H9 (cell line): ENCODE data around the gene PHAX. TPM values are rescaled to one million over a fixed set of nuclear protein-coding genes. Genes with fewer than 3 reads are reported as not detected.

Source experiments
- DNase-seq: peaks from one replicate; pipeline ENCODE4 v3.0.0-alpha.2; 2017
- H2AFZ ChIP-seq: one replicate; pipeline ENCODE4 v1.6.1; 2013; ENCODE audit warnings: mild to moderate bottlenecking, low read length, control low read depth, moderate library complexity
- H2AK5ac ChIP-seq: 2 replicates; pipeline ENCODE4 v1.6.1; 2013; ENCODE audit warnings: low read length, control low read depth, mixed read lengths; ENCODE audit not compliant: insufficient read length
- H2BK120ac ChIP-seq: one replicate; pipeline ENCODE4 v1.6.1; 2013; ENCODE audit warnings: low read depth, mild to moderate bottlenecking, low read length, control low read depth, inconsistent platforms; ENCODE audit not compliant: poor library complexity, severe bottlenecking
- H2BK12ac ChIP-seq: 2 replicates; pipeline ENCODE4 v1.6.1; 2013; ENCODE audit warnings: low read length, control low read depth, mixed read lengths, low read depth; ENCODE audit not compliant: insufficient read length
- H2BK15ac ChIP-seq: 2 replicates; pipeline ENCODE4 v1.6.1; 2013; ENCODE audit warnings: low read depth, low read length, control low read depth
- H2BK20ac ChIP-seq: one replicate; pipeline ENCODE4 v1.6.1; 2013; ENCODE audit warnings: low read depth, mild to moderate bottlenecking, low read length, control low read depth, inconsistent platforms; ENCODE audit not compliant: poor library complexity, severe bottlenecking
- H2BK5ac ChIP-seq: 2 replicates; pipeline ENCODE4 v1.6.1; 2013; ENCODE audit warnings: low read length, control low read depth, mixed read lengths; ENCODE audit not compliant: insufficient read length
- H3K14ac ChIP-seq: 2 replicates; pipeline ENCODE4 v1.6.1; 2013; ENCODE audit warnings: low read length, control low read depth; ENCODE audit not compliant: insufficient read depth
- H3K18ac ChIP-seq: 2 replicates; pipeline ENCODE4 v1.6.1; 2013; ENCODE audit warnings: low read depth, mild to moderate bottlenecking, mixed read lengths, low read length, control low read depth; ENCODE audit not compliant: insufficient read length
- H3K23ac ChIP-seq: 2 replicates; pipeline ENCODE4 v1.6.1; 2013; ENCODE audit warnings: low read length, control low read depth, mixed read lengths, low read depth; ENCODE audit not compliant: insufficient read length
- H3K23me2 ChIP-seq: 2 replicates; pipeline ENCODE4 v1.6.1; 2013; ENCODE audit warnings: low read depth, mild to moderate bottlenecking, mixed read lengths, low read length, control low read depth; ENCODE audit not compliant: insufficient read length, poor library complexity, severe bottlenecking
- H3K27ac ChIP-seq: 2 replicates; pipeline ENCODE4 v1.5.1; 2013; ENCODE audit warnings: low read length, control low read depth, mixed read lengths, low read depth; ENCODE audit not compliant: insufficient read length
- H3K27me3 ChIP-seq: 2 replicates; pipeline ENCODE4 v1.6.1; 2013; ENCODE audit warnings: low read length, control low read depth, inconsistent platforms; ENCODE audit not compliant: insufficient read depth
- H3K4ac ChIP-seq: 2 replicates; pipeline ENCODE4 v1.6.1; 2013; ENCODE audit warnings: low read depth, mild to moderate bottlenecking, control low read depth, inconsistent platforms, low read length, moderate library complexity
- H3K4me1 ChIP-seq: 2 replicates; pipeline ENCODE4 v1.6.1; 2013; ENCODE audit warnings: low read length, control low read depth, inconsistent platforms; ENCODE audit not compliant: insufficient read depth
- H3K4me2 ChIP-seq: 2 replicates; pipeline ENCODE4 v1.6.1; 2013; ENCODE audit warnings: low read length, control low read depth, mixed read lengths; ENCODE audit not compliant: insufficient read length, insufficient read depth
- H3K56ac ChIP-seq: 2 replicates; pipeline ENCODE4 v1.6.1; 2013; ENCODE audit warnings: low read depth, mild to moderate bottlenecking, mixed read lengths, low read length, control low read depth; ENCODE audit not compliant: insufficient read length
- H3K79me1 ChIP-seq: 2 replicates; pipeline ENCODE4 v1.6.1; 2013; ENCODE audit warnings: low read depth, mild to moderate bottlenecking, moderate library complexity, low read length, control low read depth, inconsistent platforms; ENCODE audit not compliant: insufficient read depth, poor library complexity, severe bottlenecking
- H3K79me2 ChIP-seq: 2 replicates; pipeline ENCODE4 v1.6.1; 2013; ENCODE audit warnings: low read length, control low read depth, inconsistent platforms; ENCODE audit not compliant: insufficient read depth
- H3K9ac ChIP-seq: 2 replicates; pipeline ENCODE4 v1.6.1; 2013; ENCODE audit warnings: low read length, control low read depth, mixed read lengths; ENCODE audit not compliant: insufficient read length; ENCODE audit errors: extremely low read depth
- H3K9me3 ChIP-seq: one replicate; pipeline ENCODE4 v1.6.1; 2013; ENCODE audit warnings: low read depth, low read length, inconsistent platforms; ENCODE audit not compliant: control insufficient read depth
- H3T11ph ChIP-seq: one replicate; pipeline ENCODE4 v1.6.1; 2013; ENCODE audit warnings: mild to moderate bottlenecking, low read length, control low read depth, inconsistent platforms
- H4K20me1 ChIP-seq: one replicate; pipeline ENCODE4 v1.6.1; 2013; ENCODE audit not compliant: control insufficient read depth, insufficient read length, insufficient read depth
- H4K5ac ChIP-seq: 2 replicates; pipeline ENCODE4 v1.6.1; 2013; ENCODE audit warnings: low read depth, mild to moderate bottlenecking, mixed read lengths, low read length, control low read depth; ENCODE audit not compliant: insufficient read length
- H4K8ac ChIP-seq: replicated peaks from 2 replicates; pipeline ENCODE4 v1.6.1; 2013; ENCODE audit warnings: low read length, control low read depth, mixed read lengths, low read depth; ENCODE audit not compliant: insufficient read length
- H4K91ac ChIP-seq: 2 replicates; pipeline ENCODE4 v1.6.1; 2013; ENCODE audit warnings: low read depth, mild to moderate bottlenecking, moderate library complexity, mixed read lengths, low read length, control low read depth; ENCODE audit not compliant: insufficient read length
- H3K27ac Mint-ChIP-seq, 3 experiments: 2 replicates in 2 of 3; 3 replicates in 1 of 3; pipeline ENCODE4 v1.8.0; 2020 to 2021; ENCODE audit warnings: mixed read lengths in 3 of 3, mild to moderate bottlenecking in 1 of 3, moderate library complexity in 1 of 3
- H3K27me3 Mint-ChIP-seq: 2 replicates; pipeline ENCODE4 v1.8.0; 2021; ENCODE audit warnings: low read depth, mild to moderate bottlenecking, moderate library complexity, mixed read lengths
- H3K36me3 Mint-ChIP-seq, 3 experiments: 2 replicates in 2 of 3; 3 replicates in 1 of 3; pipeline ENCODE4 v1.8.0; 2020 to 2021; ENCODE audit warnings: low read depth in 3 of 3, mixed read lengths in 3 of 3; ENCODE audit not compliant: insufficient read depth in 1 of 3
- H3K4me1 Mint-ChIP-seq, 2 experiments: 2 replicates each; pipeline ENCODE4 v1.8.0; 2020; ENCODE audit warnings: mixed read lengths in 2 of 2
- H3K4me3 Mint-ChIP-seq, 2 experiments: 2 replicates in 1 of 2; 3 replicates in 1 of 2; pipeline ENCODE4 v1.8.0; 2020 to 2021; ENCODE audit warnings: mild to moderate bottlenecking in 2 of 2, mixed read lengths in 2 of 2, moderate library complexity in 1 of 2
- H3K9me3 Mint-ChIP-seq, 2 experiments: 2 replicates in 1 of 2; 3 replicates in 1 of 2; pipeline ENCODE4 v1.8.0; 2020; ENCODE audit warnings: mild to moderate bottlenecking in 2 of 2, mixed read lengths in 2 of 2, moderate library complexity in 1 of 2
- WGBS: extraction: QIAGEN DNeasy Blood & Tissue Kit; methylation state at CpG from one replicate; pipeline ENCODE4 v1.1.7; 2013; ENCODE audit warnings: missing lambda C conversion rate, low lambda C conversion rate, mixed read lengths; ENCODE audit not compliant: insufficient read length; ENCODE audit errors: extremely low coverage; 5-methylcytosine and 5-hydroxymethylcytosine counted together
- total RNA-seq: library from RNA; stranded (reverse); gene quantifications from 2 replicates; pipeline ENCODE4 v1.2.1, GENCODE V29; 2021
- TF ChIP-seq, protein P1 (sequence below): fragments of 200-600 bp; sonication (generic); conservative IDR thresholded peaks from 3 replicates; pipeline ENCODE4 v1.8.0; 2021; ENCODE audit warnings: antibody characterized with exemption, mild to moderate bottlenecking

Gene PHAX
- total RNA-seq, 1 experiment from 2014 or later = 65.6 TPM

DNA sequence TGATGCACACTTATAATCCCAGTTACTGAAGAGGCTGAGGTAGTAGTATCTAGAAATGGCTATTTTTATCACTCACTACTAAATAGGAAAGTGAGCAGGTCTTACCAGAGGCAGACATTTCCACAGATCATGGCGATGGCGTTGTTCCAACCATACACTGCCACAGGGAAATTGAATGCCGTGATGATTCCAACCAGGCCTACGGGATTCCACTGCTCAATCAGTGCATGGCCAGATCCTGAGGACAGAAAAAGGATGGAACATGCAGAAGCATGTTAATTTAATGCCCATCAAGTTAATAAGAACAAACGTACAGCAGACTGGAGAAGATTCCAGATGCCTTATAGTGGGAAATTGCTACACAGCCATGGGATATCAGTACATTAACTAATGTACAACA, 23.8 kb upstream of the PHAX start:
- H2BK120ac ChIP-seq = no peak overlapping the region
- no peak overlapping the region for H3K4me3 Mint-ChIP-seq
- H3K27me3 ChIP-seq = no peaks in the 10 kb centered on the region
- H3K9me3 Mint-ChIP-seq = no peaks in the 10 kb centered on the region
- no CpG with 5 or more reads among the region's 5 CpGs for WGBS
- no peak overlapping the region for H2AK5ac ChIP-seq
- no peaks in the 10 kb centered on the region for H3K79me2 ChIP-seq
- H3K79me1 ChIP-seq = peaks cover 3% of the 10 kb centered on the region
- no peak overlapping the region for H2BK15ac ChIP-seq
- H3T11ph ChIP-seq = no peak overlapping the region
- no peak for DNase-seq
- H2BK5ac ChIP-seq = no peak overlapping the region
- H3K23me2 ChIP-seq = no peaks in the 10 kb centered on the region
- TF ChIP-seq, protein P1, sequence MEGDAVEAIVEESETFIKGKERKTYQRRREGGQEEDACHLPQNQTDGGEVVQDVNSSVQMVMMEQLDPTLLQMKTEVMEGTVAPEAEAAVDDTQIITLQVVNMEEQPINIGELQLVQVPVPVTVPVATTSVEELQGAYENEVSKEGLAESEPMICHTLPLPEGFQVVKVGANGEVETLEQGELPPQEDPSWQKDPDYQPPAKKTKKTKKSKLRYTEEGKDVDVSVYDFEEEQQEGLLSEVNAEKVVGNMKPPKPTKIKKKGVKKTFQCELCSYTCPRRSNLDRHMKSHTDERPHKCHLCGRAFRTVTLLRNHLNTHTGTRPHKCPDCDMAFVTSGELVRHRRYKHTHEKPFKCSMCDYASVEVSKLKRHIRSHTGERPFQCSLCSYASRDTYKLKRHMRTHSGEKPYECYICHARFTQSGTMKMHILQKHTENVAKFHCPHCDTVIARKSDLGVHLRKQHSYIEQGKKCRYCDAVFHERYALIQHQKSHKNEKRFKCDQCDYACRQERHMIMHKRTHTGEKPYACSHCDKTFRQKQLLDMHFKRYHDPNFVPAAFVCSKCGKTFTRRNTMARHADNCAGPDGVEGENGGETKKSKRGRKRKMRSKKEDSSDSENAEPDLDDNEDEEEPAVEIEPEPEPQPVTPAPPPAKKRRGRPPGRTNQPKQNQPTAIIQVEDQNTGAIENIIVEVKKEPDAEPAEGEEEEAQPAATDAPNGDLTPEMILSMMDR = no peak
- no peak overlapping the region for H3K4me2 ChIP-seq
- no peak overlapping the region for H2AFZ ChIP-seq
- no peak overlapping the region for H3K27ac Mint-ChIP-seq
- H3K23ac ChIP-seq = no peak overlapping the region
- H4K91ac ChIP-seq = no peak overlapping the region
- no peak overlapping the region for H4K8ac ChIP-seq
- no peak overlapping the region for H2BK12ac ChIP-seq
- H3K4ac ChIP-seq = no peak overlapping the region
- H3K4me1 Mint-ChIP-seq = no peaks in the 10 kb centered on the region
- H3K56ac ChIP-seq = no peak overlapping the region
- H3K9me3 ChIP-seq = no peaks in the 10 kb centered on the region
- H3K36me3 Mint-ChIP-seq = peaks cover 56 to 85% (median 79%) of the 10 kb centered on the region in 3 experiments; a peak in 6 of 7 replicates
- no peak overlapping the region for H2BK20ac ChIP-seq
- H3K14ac ChIP-seq = no peak overlapping the region
- H4K5ac ChIP-seq = no peak overlapping the region
- no peak overlapping the region for H3K9ac ChIP-seq
- H3K27ac ChIP-seq = no peak overlapping the region
- no peaks in the 10 kb centered on the region for H3K4me1 ChIP-seq
- no peaks in the 10 kb centered on the region for H4K20me1 ChIP-seq
- H3K27me3 Mint-ChIP-seq = no peaks in the 10 kb centered on the region
- no peak overlapping the region for H3K18ac ChIP-seq
